WI38 (cell line): ENCODE measurements around the gene BCAP31.
A peak's percentile ranks its signal among the peaks of the same experiment; 100 is the strongest.

Experiments used
- H3K4me3 ChIP-seq: 2 replicates; pipeline ENCODE4 v1.5.1; 2011; ENCODE audit warnings: low read depth, mild to moderate bottlenecking, control low read depth, low read length
- TF ChIP-seq, protein P1 (sequence below): IDR thresholded peaks from 2 replicates; pipeline ENCODE4 v1.5.1; 2012; ENCODE audit warnings: low read depth, mild to moderate bottlenecking, control low read depth, low read length

Gene BCAP31

DNA sequence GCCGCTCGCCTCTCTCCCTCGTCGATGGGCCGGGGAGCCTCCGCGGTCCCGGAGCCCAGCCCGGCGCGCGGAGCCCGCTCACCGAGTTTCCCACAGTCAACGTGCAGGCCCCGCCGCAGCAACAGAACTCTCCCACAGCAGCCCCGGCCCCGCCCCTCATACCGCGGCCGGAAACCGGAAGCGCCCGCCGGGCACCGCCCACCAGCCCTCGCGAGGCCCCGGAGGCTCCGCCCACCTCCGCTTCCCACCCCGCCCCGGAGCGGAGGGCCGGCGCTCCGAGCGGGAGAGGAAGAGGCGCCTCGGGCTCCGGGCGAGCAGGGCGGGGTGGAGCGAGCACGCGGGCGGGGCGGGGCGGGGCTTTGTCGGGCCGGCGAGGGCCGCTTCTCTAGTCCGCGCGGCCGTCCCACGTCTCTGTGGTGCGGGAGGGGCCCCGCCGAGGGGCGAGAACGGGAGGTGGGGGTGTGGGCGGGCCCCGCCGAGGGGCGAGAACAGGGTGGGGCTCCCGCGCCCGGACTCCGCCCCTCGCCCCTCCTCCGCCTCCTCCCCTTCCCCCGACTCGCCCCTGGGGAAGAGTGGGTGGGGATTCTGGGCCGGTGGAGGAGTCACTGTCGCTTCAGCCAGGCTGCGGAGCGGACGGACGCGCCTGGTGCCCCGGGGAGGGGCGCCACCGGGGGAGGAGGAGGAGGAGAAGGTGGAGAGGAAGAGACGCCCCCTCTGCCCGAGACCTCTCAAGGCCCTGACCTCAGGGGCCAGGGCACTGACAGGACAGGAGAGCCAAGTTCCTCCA is at the start of gene BCAP31, which contains the start of gene ABCD1:
TSS of gene BCAP31 (minus strand) at position 136 of the 787 bp plus-strand sequence. CDS start 1,143 bp downstream, outside the sequence.
TSS of gene ABCD1 (plus strand) at position 605 of the 787 bp plus-strand sequence. CDS start 411 bp downstream, outside the sequence.
- TF ChIP-seq, protein P1, sequence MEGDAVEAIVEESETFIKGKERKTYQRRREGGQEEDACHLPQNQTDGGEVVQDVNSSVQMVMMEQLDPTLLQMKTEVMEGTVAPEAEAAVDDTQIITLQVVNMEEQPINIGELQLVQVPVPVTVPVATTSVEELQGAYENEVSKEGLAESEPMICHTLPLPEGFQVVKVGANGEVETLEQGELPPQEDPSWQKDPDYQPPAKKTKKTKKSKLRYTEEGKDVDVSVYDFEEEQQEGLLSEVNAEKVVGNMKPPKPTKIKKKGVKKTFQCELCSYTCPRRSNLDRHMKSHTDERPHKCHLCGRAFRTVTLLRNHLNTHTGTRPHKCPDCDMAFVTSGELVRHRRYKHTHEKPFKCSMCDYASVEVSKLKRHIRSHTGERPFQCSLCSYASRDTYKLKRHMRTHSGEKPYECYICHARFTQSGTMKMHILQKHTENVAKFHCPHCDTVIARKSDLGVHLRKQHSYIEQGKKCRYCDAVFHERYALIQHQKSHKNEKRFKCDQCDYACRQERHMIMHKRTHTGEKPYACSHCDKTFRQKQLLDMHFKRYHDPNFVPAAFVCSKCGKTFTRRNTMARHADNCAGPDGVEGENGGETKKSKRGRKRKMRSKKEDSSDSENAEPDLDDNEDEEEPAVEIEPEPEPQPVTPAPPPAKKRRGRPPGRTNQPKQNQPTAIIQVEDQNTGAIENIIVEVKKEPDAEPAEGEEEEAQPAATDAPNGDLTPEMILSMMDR: no peak
- H3K4me3 ChIP-seq: peak within 1 kb of the TSS; percentile 70

DNA sequence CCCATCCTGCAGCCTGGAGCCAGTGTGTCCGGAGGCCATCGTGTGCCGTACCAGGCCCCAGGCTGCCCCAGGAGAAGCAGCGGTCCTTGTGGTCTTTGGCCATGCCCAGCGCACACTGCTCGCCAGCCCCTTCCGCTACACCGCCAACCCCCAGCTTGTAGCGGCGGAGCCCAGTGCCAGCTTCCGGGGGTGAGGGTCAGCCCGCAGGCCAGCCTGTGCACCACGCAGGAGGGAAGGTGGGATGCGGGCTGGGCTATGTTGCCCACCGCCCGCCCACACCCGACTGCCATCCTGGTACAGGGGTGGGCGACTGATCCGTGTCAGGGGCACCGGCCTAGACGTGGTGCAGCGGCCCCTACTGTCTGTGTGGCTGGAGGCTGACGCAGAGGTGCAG is 49.0 kb upstream of the BCAP31 start:
- TF ChIP-seq, protein P1: no peak
- H3K4me3 ChIP-seq: no peak overlapping the region

DNA sequence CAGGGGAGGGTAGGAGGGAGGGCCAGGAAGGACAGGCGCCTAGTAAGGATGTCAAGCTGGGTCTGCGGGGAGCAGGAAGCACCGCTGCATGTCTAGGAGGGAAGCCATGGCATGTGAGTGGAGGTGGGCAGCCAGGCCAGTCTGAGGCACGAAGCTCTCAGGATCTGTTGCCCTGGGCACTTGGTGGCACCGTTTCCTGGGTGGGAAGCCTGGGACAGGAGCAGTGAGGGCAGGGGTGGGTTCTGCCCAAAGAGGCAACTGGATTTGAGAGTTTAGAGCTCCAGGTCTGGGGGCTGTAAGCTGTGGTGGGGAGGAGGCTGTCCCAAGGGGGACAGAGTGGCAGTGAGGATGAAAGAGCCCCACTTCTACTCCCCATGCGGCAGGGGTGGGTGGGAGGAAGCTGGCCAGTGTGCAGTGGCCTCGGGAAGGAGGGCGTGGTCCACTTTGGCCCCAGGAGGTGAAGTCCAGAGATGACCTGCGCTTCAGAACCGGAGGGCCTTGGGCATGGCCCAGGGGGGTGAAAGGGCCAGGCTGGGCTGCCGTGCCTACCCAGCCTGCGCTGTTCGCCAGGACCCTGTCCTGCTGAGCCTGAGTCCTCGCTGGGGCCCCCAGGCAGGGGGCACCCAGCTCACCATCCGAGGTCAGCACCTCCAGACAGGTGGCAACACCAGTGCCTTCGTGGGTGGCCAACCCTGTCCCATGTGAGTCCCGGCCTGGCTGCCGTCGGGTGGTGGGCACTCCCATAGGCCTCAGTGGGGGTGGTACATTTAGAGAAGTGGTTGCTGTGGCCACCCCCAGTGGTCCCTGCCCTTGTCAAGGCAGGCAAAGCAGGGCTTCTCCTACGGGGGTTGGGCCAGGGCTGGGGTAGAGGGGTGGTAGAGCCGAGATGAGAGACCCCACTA is 48.4 kb upstream of the BCAP31 start:
- TF ChIP-seq, protein P1: no peak
- no peak overlapping the region for H3K4me3 ChIP-seq

DNA sequence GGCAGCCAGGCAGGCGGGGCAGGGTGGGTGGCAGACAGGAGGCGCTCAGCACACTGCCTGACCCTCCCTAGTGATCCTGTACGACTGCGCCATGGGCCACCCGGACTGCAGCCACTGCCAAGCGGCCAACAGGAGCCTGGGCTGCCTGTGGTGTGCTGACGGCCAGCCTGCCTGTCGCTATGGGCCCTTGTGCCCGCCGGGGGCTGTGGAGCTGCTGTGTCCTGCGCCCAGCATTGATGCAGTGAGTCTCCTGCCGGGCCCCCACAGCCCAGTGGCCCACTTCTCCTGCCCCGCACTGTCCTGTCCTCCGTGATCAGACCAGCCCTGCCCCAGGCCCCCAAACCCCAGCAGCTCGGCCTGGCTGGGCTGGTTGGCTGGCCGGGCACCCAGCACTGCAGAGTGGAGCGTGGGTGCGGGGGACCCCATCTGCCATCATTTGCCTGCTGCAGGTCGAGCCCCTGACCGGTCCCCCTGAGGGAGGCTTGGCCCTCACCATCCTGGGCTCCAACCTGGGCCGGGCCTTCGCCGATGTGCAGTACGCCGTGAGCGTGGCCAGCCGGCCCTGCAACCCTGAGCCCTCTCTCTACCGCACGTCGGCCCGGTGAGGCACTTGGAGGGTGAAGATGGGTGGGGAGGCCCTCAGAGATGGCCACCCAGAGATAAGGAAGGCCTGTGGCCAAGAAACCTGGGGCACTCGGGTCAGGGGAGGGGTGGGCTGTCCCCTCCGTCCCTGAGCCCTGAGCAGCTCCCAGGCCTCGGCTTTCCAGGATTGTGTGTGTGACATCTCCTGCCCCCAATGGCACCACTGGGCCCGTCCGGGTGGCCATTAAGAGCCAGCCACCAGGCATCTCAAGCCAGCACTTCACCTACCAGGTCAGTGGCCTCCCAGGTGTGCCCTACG is 47.5 kb upstream of the BCAP31 start:
- TF ChIP-seq, protein P1: no peak
- no peak overlapping the region for H3K4me3 ChIP-seq

DNA sequence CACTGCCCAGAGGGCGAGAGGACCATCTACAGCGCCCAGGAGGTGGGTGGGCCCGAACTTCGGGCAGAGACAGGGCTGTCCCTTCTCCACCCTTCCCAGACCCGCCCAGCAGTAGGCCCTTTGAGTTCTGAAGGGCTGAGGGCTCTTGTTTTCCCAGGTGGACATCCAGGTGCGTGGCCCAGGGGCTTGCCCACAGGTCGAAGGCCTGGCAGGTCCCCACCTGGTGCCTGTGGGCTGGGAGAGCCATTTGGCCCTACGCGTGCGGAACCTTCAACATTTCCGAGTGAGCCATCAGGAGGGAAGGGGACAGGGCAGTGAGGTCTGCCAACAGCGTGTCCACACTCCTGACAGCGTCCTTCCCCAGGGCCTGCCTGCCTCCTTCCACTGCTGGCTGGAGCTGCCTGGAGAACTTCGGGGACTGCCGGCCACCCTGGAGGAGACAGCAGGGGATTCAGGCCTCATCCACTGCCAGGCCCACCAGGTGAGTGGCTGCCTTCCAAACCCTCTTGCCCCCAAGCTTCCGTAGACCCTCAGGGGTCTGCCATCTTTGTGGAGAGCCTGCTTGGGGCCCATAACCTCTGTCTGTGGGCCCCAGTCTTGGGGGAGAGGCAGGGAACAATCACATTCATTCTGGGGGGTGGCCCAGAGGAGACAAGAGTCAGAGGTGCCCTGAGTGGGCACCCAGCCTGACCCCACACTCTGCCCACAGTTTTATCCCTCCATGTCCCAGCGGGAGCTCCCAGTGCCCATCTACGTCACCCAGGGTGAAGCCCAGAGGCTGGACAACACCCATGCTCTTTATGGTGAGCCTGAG is 46.6 kb upstream of the BCAP31 start:
- no peak overlapping the region for H3K4me3 ChIP-seq
- TF ChIP-seq, protein P1: no peak
